GM18502 (cell line): ENCODE results near the gene ANKLE1.

Experiments
- ATAC-seq: cut with Tn5 transposase; IDR thresholded peaks from one replicate; pipeline ENCODE4 v1.9.1; 2021; ENCODE audit warnings: mild to moderate bottlenecking; ENCODE audit not compliant: unreplicated experiment, poor library complexity

Gene ANKLE1

GRCh38 chr19:17304386-17305215, 22.9 kb downstream of the ANKLE1 start:
- ATAC-seq, result no peak

GRCh38 chr19:17305216-17305516, 23.5 kb downstream of the ANKLE1 start:
- ATAC-seq, result no peak

DNA sequence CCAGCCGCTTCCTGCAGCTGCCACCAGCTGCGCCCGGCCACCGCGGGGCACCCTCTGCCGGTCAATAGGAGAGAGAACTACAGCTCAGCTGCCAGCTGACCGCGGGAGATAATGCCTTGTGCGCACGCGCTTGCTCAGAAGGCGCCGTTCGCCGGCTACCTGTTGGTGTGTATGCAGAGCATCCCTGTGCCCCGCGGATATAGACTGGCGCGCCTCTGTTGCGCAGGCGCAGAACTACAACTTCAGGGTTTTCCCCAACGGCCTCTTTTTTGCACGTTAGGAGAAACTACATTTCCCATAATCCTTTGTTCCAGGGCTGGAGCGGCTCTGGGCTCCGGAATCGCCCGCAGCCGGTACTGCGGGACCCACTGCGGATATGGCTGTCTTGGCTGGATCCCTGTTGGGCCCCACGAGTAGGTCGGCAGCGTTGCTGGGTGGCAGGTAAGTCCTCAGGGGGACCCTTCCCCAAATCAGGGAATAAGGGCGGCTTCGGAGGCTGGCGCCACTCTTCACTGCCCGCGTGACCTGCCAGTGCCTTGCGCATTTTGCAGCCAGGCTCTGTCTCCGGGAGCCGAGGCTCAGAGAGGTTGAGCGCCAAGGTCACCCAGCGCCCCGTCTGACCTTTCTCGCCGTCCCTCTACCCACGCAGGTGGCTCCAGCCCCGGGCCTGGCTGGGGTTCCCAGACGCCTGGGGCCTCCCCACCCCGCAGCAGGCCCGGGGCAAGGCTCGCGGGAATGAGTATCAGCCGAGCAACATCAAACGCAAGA, 24.0 kb downstream of the ANKLE1 start, which contains the start of gene MRPL34:
TSS of gene MRPL34 (plus strand) at position 356 of the 768 bp plus-strand sequence. CDS start at position 377, 21 bp downstream.
- peak; percentile 58 for ATAC-seq

- no peak for ATAC-seq
These were observed 24.6 kb downstream of the ANKLE1 start for GRCh38 chr19:17306285-17306714.

GRCh38 chr19:17307876-17308377, 26.2 kb downstream of the ANKLE1 start:
- ATAC-seq, result no peak

- peak; percentile 60 for ATAC-seq
These were observed 27.7 kb downstream of the ANKLE1 start, which contains the start of gene DDA1 for GRCh38 chr19:17309198-17309964. DDA1 (plus strand) TSS chr19:17309563; CDS start chr19:17309655, 92 bp downstream.

DNA sequence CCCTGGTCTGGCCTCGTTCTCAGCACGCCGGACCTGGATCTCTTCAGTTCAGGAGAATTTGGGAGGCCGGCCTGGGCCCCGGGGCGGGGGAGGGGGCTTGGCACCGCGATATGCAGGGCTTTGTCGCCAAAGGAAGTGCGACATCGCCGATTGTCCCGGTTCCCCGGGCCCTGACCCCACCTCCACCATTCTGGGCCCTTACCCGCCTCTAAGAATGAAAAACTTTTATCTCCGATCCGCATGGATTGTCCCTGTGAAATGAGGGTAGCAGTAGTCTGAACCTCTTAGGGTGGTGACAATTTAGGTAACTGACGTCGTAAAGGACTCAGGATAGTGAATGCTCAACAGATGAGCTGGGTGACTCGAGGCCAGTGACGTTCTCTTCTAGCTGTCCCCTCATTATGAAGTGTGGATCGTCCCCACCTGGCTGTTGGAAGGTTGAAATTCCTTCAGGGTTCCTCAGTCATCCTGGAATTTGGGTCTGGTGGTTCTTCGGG, 28.3 kb downstream of the ANKLE1 start:
- no peak for ATAC-seq

DNA sequence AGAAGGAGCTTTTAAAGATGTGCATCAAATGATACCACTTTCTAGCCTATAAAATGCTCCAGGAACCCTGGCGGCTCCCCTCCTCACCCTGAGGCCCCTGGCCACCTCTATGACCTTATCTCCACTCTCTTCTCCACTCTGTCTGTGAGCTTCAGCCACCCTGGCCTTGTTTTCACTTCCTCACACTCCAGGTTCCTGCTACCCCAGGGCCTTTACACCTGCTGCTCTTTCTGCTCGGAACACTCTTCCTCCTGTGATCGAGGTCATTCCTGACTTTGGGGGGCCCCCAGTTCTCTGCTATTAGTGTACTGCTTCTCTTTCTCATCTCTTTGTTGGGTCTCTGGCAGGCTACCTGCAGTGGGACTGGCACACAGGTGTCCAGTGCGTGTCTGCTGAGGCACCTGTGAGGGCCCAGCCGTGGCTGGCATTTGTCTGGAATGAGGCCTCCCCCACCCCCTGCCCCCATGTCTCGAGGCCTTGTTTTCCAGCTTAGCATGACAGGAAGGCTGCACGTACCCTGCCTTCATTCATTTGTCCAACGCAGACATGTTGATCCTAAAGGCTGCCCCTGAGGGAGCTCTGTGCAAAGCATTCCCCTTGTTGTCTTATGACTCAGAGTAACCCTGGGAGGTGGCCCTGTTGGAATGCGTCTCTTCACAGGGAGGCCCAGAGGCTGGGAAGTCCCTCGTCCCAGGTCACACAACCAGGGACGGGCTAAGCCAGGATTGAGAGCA, 29.9 kb downstream of the ANKLE1 start:
- no peak for ATAC-seq

GRCh38 chr19:17312189-17313113, 30.8 kb downstream of the ANKLE1 start:
- no peak for ATAC-seq

DNA sequence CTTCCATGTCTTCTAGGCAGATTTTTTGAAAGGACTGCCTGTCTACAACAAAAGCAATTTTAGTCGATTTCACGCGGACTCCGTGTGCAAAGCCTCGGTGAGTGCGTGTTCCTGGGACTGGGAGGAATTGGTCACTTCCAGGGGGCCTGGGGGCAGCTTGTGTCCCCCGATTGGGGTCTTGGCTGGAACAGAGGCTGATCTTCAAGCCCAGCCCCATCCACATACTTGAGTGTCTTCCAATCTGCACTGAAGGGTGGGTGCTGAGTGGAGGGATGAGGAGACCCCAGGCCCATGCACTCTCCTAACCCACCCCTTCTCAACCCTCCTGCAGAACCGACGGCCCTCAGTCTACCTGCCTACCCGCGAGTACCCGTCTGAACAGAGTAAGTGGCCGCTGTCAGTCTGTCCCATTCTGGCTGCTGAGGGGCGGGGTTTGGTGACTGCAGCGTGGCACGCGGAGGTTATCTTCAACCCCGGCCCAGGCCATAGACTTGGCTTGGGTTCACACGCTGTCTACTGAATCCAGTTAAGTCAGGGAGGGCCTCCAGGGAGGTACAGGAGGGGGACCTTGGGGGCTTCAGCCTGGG, 32.4 kb downstream of the ANKLE1 start:
- ATAC-seq, result no peak

DNA sequence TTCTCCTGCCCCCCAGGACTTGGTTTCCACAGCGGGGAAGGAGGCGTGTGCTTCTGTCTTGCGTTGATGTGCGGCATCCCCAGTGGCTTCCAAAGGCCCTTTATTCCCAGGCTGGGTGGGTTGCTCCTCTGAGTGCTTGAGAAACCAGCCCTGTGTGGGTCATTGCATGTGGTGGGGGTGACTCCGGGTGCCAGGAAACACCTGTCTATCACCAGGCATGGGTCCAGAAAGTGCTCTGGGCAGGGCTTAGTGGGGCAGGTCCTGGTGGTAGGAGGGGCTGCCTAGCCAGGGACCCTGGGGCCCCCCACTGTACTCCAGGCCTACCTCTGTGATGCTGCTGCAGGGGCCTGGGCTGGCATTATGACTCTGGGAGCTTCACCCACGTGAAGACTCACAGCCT, 37.3 kb downstream of the ANKLE1 start:
- ATAC-seq, result no peak

GRCh38 chr19:17319473-17320238, 38.0 kb downstream of the ANKLE1 start:
- ATAC-seq, result no peak

- ATAC-seq, result no peak
These were observed 38.7 kb downstream of the ANKLE1 start for GRCh38 chr19:17320435-17320834.

DNA sequence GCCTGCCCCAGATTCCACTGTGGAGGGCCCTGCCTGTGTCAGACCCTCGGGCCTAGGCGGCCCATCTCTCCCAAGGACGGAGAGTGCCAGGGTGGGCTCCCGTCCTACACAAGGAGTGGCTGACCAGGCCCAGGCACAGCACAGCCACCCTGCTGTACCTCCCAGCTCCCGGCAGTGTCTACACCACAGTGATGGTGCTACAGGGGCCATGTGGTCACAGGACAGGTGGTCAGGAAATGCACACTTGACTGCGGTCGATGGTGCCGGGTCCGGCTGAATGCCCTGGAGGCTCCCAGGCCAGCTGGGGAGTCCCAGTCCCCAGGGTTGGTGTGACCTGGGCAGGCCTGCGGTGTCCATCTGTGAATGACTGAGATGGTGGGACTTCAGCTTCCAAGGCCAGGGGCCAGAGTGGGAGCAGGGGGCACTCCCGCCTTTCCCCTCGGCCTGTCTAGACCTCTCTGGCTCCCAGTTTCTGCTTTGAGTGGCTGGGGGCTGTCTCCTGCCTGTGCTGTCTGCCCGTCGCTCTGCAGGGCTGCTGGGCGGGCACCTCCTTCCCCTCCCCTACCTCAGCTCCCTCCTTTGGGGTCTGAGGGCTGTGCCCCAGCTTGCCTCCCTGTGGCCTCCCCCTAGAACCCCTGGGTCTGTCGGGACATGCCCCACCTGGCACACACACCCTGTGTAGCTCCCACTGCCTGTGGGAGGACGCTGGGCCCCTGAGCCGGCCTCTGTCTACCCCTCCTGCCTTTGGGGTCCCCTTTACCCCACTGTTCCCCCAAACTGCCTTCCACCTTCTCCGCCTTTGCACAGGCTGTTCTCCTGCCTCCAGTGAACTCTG, 40.2 kb downstream of the ANKLE1 start:
- no peak for ATAC-seq

GRCh38 chr19:17322854-17323253, 41.2 kb downstream of the ANKLE1 start:
- ATAC-seq, result no peak

- ATAC-seq, result no peak
These were observed 41.7 kb downstream of the ANKLE1 start for GRCh38 chr19:17323300-17323963.
